Ramos (cell line): ENCODE data around the gene HERPUD2.
"Not testable (repeated sequence)": the region's sequence is repeated elsewhere in the genome, so short reads cannot be mapped to it uniquely, and the experiment has no call there.

Experiments used
- in situ Hi-C: fragments of 300-500 bp; cut with MboI; formaldehyde crosslinking; loops from one replicate; pipeline ENCODE4 v1.14.3; 2022; ENCODE audit warnings: low sequenced_read_pairs; ENCODE audit not compliant: unreplicated experiment

HERPUD2 gene

DNA sequence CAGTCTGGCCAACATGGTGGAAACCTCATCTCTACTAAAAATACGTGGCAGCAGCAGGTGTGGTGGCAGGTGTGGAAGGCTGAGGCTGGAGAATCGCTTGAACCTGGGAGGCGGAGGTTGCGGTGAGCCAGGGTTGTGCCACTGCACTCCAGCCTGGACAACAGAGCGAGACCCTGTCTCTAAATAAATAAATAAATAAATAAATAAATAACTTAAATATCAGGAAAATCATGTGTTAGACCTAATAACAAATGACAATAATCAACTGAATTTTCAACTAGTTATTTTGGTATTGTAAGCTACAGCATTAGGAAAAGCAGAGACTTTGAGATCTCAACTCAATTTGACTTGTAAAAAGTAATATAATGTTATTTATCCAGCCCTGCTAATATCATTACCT, 9.2 kb downstream of the HERPUD2 start:
- in situ Hi-C loops = no loop called here

DNA sequence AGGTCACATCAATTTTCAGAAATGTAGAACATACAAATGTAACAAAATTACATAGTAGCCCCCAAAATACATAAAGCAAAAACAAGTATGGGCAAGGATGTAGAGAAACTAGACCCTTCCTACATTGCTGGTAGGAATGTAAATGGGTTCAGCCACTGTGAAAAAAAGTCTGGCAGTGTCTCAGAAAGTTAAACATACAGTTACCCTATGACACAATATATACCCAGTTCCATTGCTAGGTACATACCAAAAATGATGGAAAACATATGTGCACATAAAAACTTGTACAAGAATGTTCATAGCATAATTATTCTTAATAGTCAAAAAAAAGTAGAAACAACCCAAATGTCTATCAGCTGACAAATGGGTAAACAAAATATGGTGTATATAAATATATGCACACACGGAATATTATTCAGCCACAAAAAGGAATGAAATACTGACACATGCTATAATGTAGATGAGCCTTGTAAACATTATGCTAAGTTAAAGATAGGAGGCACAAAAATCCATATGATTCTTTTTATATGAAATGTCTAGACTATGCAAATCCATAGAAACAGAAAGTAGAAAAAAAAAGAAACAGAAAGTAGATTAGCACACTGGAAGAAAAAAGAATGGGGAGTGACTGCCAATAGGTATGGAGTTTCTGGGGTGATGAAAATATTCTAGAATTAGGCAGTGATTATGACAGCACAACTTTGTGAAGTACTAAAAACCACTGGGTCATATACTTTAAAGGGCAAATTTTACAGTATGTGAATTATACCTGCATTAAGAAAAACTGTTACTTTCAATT, 13.5 kb downstream of the HERPUD2 start:
- in situ Hi-C loops = no loop called here

DNA sequence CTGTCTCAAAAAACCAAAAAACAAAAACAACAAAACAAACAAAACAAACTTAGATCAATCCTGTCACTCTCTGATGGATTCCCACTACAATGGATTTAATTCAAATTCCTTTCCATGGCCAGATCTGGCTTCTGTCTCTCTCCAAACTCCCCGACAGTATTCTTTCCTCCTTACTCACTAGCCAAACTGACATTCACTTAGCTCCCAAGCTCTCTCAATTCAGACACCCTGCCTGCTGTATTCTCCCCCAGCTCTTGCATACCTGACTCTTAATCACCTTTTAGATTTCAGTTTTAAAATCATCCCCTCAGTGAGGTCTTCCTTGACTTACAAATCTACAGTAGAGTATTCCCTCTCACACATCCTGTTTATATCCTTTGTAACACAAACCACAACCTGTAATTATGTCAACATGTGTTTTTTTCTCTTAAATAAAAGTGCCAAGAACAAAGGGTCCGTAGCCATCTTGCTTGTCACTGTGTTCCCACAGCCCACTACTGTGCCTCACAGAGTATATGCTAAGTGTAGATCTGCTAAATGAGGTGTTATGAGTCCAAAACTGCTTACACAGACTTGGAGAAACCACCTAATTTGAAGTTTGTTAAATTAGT, 14.4 kb downstream of the HERPUD2 start:
- in situ Hi-C loops = no loop called here

DNA sequence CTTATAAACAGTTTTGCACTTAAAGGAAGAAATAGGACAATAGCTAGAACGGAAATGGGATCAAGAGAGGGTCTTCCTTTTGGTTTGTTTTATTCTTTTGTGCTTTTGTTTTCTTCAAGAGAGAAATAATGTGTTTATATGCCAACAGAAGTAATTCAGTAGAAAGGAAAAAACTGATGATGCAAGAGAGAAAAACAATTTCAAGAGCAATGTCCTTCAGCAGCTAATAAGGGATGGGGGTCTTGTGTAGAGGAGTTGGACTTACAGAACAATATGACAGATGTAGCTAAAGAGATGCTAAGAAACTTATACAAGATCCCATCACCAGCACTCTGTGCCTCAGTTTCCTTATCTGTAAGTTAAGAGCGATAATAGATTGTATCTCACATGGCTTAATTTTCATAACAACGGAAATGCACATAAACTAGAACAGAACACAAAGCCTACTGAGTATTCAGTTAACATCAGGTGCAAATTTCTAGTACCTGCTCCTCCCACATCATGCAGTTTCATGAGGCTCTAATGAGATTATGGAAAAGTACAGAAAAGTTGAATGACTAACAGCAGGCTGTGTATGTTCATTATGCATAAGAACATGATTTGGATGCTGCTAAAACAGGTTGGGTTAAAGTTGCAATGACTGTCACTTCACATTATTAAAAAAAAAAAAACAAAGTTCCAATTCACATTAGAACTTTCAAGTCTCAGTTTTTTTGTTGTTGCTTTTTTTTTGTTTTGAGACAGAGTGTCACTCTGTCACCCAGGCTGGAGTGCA, 17.2 kb downstream of the HERPUD2 start:
- in situ Hi-C loops = no loop called here

DNA sequence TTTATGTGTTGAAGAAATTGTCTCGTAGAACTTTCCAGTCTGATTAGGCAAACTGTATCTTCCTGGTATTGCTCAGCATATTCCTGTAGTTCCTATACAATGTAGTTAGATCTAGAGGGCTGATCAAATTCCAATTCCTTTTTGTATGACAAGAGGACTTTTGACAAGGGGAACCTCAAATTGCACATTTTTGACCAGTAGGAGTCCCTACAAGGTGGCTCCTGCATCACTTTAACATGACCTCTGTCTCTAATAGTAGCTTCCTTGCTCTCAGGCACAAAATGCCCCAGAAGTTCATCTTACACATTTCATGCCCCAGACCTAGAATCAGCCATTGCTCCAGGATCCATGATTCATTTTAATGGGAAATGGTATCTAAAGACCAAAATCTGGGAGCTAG, 18.7 kb downstream of the HERPUD2 start:
- in situ Hi-C loops = no loop called here

DNA sequence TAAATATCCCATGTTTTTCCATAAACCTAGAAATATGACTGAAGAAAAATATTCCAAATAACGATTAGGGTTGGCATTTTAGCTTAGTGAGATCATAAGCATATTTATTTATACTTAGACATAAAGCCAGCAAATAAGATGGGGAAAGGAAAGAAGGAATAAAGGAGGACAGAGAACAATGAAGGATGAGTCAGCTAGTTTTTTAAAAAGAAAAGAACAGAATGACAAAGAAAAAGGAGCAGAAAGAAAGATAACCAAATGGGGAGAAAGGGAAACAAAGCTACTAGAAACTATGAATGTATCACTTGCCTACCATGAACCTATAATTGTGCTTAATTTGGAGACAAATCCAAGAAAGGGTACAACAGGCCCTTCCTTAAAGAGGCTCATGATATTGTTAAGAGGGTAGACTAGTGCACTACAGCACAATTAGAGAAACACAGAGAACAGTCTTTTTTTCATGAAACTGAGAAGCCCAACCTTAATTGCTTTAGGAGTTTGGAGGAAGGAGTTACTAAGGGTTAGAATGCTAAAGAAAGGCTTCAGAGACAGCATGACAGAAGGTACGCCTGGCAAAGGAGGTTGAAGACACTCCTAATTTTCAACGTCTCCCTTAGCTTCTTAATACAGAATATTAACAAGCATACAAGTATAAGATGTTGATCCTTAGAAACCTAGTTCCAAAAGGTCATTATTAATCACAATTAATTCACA, 23.9 kb downstream of the HERPUD2 start:
- in situ Hi-C loops = no loop called here

DNA sequence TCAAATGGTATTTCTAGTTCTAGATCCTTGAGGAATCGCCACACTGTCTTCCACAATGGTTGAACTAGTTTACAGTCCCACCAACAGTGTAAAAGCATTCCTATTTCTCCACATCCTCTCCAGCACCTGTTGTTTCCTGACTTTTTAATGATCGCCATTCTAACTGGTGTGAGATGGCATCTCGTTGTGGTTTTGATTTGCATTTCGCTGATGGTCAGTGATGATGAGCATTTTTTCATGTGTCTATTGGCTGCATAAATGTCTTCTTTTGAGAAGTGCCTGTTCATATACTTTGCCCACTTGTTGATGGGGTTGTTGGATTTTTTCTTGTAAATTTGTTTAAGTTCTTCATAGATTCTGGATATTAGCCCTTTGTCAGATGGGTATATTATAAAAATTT, 34.5 kb downstream of the HERPUD2 start:
- in situ Hi-C loops = not testable (repeated sequence)

DNA sequence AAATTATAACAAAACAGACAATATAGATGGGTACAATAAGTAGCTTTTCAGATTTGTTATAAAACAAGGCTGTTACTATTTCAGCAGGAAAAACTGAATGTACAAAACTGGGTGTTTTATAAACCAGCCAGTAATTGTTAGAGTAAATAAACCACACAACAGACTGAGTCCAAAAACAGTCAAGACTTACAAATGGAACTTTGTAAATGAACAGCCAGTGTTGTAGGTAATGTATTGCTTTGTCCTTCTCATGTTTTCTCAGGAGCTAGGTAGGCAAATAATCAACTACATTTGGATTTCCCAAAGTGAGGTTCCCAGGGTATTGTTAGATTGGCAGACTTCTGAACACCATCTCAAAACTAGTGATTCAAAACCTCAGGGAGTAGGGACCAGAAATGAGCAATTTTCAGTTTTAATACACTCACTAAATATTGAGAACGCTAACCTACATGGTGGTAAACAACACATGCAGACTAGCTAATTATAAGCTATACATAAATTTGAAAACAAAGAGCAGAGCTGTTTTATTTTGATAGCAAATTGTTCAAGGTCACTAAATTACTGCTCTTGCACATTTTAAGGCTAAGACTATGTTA, 36.2 kb downstream of the HERPUD2 start:
- in situ Hi-C loops = no loop called here

DNA sequence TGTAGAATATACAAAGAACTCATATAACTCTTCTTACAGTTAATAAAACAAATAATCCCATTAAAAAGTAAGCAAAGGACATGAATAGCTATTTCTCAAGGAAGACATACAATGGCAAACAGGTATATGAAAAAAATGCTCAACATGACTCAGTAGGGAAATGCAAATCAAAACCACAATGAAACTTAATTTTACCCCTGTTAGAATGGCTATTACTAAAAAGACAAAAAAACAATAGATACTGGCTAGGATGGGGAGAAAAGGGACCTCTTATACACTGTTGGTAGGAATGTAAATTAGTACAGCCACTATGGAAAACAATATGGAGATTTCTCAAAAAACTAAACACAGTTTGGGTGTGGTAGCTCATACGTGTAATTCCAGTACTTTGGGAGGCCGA, 37.8 kb downstream of the HERPUD2 start:
- in situ Hi-C loops = no loop called here

DNA sequence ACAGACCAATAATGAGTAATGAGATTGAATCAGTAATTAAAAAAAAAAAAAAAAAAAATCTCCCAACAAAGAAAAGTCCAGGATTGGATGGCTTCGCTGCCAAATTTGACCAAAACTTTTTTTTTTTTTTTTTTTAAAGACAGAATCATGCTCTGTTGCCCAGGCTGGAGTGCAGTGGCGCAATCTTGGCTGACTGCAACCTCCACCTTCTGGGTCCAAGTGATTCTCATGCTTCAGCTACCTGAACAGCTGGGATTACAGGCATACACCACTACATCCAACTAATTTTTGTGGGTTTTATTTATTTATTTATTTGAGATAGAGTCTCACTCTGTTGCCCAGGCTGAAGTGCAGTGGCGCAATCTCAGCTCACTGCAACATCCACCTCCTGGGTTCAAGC, 40.4 kb downstream of the HERPUD2 start:
- in situ Hi-C loops = not testable (repeated sequence)

DNA sequence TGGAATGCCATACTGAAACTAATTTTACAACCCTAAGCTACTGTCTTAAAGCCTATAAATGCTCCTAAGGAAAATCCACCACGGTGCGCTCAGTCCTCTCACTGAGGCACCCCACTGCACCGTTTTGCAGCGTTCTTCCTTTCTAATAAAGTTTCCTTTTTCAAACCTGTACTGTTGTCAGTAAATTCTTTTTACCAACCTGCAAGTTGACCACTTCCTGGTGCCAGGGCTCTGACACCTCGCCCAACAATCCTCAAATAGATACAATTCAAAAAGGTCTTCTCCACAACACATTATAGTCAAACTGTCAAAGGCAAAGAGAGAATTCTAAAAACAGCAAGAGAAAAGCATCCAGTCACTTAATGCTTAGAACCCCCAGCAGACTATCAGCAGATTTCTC, 42.8 kb downstream of the HERPUD2 start:
- in situ Hi-C loops = no loop called here

DNA sequence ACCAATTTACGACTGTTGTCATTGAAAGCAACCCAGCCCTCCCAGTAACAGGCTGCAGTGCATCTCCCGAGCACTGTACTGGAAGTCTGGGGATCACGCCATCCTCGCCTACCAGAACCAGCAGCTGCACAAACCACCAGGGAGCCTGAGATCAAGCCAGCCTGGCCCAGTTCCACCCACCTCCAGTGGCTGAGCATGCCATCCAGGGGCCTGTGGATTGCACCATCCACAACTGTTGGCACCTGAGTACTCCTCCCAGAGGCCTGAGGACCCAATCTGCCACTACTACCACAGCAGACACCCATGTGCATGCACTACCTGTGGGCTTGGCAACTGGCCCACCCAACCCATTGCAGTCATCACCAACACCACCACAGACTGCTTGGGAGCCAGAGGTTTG, 44.2 kb downstream of the HERPUD2 start:
- in situ Hi-C loops = no loop called here

DNA sequence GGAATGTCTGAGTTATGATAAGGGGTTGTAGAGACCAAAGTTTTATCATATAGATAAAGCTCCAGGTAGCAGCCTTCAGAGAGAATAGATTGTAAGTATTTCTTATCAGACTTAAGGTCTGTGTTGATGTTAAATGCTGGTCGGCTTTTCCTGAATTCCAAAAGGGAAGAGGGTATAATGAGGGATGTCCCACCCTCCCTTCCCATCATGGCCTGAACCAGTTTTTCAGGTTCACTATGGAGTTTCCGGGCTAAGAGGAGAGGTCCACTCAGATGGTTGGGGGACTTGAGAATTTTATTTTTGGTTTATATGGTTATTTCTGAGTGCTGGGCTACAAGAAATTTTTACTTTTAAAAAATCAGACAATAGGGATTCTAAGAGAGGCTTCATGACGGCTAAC, 45.2 kb downstream of the HERPUD2 start:
- in situ Hi-C loops = no loop called here

DNA sequence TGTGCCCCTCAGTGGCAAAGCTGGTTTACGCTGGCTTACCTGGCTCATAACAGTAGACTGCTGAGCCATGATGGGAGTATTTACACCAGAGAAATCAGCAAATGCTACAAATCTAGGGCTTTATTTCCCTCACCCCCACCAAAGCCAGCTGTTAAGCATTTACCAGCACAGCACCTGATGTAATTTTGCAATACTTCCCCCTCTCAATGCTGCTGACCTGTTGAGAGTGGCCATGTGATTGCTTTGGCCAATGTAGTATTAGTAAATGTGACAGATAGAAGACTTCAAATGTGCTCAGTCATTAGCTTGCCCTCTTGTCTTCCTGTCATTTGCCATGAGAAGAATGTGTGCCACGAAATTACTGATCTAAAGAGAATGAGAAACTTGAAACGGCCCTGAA, 46.6 kb downstream of the HERPUD2 start:
- in situ Hi-C loops = no loop called here

DNA sequence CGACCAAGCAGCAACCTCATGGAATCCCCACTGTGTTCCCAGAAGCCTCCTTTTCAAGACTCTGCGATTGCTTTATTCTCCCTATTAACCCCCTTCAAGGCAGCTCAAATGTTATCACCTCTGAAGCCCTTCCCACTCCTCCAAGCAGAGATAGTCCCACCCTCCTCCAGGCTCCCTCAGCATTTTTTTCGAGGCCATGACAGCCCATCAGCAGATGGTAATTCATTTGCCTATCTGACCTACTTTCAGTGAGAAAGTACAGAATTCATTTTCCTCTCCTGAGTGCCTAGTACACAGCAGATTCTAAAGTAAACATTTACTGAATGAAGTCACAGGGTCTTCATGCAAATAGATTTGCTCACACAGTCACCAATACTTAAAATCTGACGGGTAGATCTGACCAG, 47.8 kb downstream of the HERPUD2 start:
- in situ Hi-C loops = no loop called here

DNA sequence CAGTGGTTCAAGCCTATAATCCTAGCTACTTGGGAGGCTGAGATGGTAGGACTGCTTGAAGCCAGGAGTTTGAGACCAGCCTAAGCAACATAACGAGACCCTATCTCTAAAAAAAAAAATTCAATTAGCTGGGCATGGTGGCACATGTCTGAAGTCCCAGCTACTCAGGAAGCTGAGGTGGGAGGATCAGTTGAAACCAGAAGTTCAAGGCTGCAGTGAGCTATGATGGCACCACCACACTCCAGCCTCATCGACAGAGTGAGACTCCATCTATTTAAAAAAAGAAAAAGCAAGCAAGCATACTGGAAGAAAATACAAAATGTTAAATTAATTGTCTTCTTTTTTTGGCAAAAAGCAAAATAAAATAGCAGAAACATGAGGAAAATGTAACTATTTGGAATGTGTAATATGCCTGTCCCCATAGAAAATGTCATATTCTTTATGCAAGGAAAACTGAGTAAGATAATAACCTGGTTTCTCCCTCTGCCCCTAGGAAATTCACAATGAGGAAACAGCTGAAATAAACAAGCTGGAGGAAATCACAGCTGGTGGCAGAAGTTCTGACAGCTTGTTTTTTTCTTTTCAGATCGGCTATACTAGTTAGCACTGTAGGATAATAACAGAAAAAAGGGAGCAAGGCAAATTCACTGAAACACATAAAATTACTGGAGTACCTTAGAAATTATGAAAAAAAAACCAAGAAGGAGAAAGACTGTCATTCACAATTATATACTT, 48.5 kb downstream of the HERPUD2 start:
- in situ Hi-C loops = no loop called here

DNA sequence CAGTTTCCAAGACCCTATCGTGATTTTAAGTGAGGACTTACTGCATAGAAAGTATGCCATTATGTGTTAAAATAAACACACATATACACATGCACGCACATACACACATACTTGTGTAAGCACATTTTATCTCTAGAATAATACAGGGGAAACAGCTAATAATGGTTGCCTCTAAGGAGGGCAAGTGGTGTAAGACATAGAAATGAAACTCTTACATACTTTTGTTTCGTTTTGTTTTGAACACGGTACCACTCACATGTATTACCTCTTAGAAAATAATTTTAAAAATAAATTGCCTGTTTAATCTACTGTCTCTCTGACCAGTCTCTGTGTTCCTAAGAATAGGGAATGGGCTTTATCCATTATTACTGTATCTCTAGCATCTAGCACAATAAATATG, 49.2 kb downstream of the HERPUD2 start:
- in situ Hi-C loops = no loop called here

DNA sequence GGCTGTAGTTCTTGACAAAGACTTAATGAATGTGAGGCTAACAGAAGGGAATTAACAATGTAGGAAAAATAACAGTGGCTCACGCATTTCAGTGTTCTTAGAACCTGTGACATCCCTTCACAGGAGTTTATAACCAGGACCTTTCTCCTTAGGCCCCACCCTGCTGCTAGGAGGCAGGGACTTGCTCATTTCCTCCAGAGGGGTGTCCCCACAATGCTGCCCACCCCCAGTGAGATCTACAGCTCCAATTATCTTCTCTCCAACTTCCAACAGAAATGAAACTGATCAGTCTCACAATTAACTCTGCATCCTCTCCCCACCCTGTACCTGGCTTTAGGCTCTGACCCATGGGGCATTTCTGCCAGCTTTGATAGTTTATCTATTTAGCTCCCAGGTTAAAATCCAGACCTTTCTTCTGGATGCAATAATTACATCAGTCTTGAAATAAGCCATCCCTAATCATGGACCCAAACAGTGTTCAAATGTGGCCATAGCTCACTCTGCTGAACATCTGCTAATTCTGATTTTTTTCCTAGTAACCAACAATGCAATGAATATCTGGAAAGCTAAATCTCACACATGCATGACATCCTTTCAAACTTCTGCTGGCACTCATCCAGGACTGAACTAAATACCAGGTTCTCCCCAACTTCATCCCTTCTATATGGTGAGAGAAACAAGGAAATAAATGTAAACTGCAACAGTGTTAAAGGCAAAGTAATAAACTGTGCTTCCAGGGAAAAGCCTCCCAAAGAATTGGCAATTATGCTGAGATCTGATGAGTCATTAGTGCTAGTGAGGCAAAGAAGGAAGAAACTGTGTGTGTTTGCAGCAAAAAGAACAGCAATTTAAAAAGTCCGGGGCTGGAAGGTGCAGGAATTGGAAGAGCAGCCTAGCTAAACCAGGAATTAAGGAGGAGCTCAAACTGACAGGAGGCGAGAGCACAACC, 64.6 kb downstream of the HERPUD2 start:
- in situ Hi-C loops = no loop called here
